GM18861 (cell line): ENCODE measurements around the gene SECISBP2L.
"Not testable (repeated sequence)": the region's sequence is repeated elsewhere in the genome, so short reads cannot be mapped to it uniquely, and the experiment has no call there.

Source experiments
- ATAC-seq: cut with Tn5 transposase; IDR thresholded peaks from one replicate; pipeline ENCODE4 v1.9.1; 2021; ENCODE audit not compliant: unreplicated experiment

The SECISBP2L gene

DNA sequence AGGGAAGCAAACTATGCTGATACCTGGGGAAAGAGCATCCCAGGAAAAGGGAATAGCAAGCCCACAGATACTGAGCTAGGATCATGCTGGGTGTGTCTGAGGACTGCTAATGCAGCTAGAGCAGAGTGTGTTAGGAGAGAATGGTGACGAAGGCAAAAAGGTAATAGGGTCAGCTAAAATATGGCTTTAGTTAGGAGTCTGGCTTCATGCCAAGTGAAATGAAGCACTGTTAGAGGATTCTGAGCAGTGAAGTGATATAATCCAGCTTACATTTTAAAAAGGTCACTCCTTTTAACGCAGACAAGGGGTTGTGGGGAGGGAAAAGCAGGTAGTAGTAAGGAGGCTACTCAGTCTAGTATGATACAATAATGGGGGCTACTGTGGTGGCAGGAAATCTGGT is 30.4 kb downstream of the SECISBP2L start:
- no peak for ATAC-seq

DNA sequence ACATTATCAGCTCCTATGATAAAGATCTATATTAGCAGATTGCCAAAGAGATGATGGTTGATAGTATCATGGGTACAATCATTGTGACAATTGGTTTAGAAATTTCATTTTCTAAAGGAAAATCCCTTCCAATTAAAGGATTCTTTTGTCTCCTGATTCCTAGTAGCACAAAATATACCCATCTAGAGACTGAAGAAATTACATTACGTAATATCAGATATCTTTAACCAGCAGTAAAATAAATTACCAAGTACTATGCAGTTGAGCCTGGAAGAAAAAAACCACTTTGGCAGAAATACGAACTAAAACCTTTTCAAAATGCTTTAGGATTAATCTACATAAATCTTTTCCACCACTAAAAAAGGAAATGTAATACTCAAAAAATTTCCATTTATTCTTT is 46.9 kb downstream of the SECISBP2L start:
- no peak for ATAC-seq

DNA sequence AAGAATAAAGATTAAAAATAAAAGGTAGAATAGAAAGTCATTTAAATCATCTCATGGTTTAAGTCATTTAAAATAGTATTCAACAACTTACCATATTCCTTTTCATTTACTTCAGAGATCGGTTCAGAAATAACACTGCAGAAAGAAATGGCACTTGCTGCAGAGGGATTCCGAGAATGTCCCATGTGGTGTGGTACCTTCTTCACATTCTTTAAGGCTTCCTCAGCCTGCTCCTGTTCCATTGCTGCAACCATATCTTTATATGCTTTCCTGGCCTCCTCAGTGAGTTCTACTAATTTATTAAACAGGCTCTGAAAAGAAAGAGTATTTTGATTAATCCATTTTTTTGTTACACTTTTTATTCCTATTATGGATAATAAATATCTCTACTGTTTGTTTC is 50.0 kb downstream of the SECISBP2L start:
- no peak for ATAC-seq

DNA sequence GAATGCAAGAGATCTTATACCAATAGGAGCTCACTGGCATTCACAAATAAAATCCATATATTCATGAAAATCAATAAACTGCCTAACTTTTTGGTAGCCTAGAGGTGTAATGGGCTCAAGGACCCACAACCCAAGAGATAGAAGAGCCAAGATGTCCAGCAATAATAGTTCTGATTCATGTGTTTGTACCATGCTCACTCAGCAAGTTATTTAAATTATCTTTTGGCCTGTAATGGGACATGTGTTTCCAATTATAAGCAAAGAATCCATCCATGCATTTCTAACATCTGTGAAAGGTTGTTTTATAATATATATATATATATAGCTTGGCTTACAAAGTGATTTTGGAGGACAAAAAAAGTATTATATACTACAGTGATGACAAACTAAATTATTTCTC is 52.9 kb downstream of the SECISBP2L start:
- no peak for ATAC-seq

DNA sequence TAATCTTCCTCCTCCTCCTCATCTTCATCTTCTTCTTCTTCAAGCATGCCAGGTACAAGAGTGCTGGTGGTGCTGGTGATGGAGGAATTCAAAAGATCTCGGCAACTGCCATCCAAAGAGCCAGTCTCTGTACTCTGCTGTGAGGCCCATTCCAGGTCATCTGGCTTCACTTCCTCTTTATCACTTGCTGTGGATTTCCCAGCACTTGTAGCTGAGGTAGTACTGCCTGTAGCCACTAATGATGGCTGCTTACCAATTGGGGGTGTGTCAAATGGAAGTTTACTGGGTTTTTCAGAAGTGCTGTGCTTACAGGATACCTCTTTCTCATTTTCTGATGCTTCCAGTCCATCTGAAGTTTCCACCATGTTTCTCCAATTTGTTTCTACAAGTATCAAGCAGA is 53.7 kb downstream of the SECISBP2L start:
- ATAC-seq = peak; percentile 87

DNA sequence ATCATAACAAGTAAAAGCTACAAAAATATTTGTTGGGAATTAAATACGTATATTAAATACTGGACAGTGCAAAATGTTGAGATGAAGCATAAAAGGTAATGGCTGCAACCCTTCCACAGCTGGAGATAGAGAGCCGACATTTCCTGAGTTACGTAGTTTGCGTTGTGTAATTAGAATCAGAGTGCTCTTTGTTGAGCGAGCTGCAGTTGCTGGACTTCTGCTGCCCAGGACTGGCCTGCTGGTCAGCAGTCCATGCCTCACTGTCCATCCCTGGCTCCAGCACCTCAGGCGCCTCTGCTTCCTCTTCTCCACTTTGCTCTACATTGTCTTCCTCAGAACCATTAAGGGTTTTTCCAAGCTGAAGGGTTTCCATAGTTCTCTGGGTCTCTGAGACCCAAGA is 54.1 kb downstream of the SECISBP2L start:
- ATAC-seq = no peak

DNA sequence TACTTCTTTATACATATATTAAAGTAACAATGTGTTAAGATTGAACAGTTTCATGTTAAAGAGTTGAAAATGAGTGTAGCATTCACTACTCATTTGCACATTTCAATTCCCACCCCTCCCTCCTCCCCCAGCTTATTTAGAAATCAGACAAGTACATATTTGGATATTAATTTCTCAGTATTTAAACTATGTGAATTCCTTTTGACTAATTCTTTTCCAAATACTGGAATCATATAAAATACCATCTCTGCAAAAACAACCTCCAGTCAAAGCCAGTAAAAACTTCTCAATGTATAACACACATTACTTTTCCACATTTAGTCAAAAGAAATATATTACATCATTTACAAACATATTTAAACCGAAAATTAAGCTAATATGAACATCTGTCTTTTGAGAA is 57.1 kb downstream of the SECISBP2L start:
- ATAC-seq = no peak

DNA sequence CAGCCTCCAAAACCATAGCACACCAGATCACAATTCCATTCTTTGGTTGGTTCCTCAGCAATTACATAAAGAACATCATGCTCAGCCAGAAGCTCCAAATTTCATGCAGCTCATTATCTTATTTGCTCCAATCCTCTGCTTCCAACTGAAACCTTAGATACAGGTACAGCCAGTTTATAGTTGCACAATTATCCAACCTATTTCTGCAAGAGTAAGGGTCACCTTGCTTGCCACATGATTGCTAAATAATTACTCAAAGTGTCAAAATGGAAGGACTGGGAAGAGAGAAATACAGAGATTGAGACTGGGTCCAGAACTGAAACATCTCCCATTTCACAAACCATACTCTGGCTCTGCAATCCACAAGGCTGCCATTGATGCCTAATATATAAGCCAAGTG is 59.1 kb downstream of the SECISBP2L start:
- no peak for ATAC-seq

DNA sequence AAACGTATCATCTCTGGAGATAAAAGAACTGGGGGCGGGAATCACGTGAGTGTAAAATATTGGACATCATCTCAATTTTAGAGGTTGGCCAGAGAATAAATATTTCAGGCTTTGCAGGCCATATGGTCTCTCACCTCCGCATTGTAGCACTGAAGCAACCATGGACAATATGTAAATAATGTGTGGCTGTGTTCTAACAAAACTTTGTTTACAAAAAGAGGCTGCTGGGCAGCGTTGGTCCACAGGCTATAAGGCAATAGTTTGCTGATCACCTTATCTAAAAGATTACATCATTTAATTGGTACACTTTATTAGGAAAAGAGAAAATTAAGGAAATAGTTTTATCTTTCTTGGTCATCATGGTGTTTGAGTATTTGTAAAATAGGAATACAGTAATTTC is 60.0 kb downstream of the SECISBP2L start:
- no peak for ATAC-seq

DNA sequence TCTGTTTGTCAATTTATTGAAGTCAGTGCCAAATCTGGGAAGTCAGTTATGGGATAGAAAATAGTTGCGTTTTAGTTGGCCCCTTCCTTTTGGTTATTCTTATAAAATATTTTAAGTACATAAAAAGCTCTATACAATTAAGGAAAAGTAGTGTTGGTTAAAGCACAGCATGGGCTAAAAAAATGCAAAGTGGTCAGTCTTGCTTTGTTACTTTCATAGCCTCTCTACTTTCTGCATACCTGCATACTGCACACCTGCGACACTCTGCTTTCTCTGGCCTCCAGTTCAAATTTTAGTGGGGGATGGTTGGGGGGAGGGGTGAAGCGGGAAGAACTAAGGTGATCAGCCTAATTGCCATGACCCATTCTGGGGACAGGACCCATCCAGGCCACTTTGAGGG is 60.7 kb downstream of the SECISBP2L start:
- ATAC-seq = no peak

DNA sequence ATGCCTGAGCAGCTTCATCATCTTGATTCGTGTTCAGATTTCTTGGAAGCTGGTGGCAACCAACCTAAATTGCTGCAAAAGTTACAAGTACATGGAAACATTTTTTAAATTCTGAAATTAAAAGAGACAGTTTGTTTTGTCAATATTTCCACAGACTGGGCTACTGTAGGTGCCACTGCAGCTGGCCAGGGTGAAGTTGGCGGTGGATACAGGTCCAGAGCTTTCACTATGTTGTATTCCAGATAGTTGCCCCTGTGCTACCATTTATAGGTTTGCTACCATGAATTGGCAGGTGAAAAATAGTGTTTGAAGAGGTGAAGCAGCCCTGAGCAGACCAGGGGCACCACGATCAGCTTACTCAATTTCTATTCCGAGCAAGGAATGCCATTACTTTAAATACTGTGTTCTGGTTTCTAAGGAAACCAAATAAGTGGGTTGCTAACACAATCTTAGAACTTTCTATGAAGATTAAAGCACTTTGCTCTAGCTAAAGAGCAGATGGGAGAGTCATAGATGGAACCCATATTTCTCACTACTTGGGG is 61.4 kb downstream of the SECISBP2L start:
- ATAC-seq = no peak

DNA sequence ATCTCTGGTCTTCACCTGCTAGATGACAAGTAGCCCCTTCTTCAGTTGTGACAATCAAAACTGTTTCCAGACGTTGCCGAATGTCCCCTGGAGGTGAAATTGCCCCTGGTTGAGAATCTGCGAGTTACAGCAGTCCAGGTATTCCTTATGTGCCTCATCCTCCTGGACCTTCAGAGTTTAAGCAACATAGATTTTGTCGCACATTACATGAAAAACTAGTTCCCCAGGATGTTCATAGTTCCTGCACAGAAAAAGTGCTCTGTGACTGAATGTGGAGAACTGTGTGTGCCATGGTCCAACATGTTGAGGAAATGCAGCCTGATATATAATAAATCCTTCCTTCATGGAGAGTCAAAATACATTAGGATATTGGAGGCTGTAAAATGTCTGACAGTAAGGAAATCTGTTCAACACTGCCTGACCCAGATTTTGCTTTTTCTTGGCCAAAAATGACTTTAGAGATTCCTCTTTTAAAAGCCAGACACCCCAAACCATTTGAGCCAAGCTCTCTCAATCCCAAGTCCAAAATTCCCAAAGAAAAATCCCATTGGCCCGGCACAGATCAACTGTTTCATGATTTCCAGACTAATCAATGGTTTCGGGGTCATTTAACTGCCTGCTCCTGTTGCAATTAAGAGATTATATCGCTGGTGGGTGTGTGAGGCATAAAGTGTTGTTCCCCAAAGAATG is 62.1 kb downstream of the SECISBP2L start:
- no peak for ATAC-seq

DNA sequence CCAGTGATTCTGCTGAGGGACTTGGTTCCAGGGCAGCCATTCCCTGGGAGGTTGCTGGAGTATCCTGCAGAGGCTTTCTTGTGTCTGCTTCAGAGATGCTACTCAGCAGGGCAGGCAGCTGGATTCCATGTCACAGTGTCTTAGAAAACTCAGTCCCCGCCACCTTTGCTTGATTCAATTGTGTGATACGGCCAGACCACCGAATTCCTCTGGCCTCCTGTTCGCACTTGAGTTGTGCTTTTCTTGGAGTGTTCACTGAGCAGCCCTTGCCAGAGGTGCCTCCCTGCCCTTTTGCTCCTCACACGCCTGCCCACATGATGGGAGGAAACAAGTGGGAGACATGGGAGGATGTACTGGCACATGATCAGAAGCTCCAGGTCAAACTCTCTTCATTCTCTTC is 62.9 kb downstream of the SECISBP2L start:
- ATAC-seq = no peak

DNA sequence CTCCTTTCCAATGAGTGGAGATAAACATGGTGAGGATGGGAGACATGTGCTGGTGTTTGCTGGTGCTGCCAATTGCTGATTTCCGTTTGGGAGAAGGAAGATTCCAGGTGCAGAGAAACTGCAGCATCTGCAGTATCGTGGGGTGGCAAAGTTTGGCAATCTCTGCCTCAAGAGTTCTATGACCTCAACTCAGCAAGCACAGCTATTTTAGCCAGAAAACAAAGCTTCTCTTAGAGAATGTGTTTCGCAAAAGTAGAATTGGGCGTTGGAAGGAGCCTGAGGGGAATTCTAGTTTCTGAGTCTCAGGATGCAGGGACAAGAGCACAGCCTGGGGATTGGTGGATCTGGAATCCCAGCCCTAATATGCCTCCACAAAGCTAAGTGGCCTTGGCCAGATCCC is 64.3 kb downstream of the SECISBP2L start:
- ATAC-seq = no peak

DNA sequence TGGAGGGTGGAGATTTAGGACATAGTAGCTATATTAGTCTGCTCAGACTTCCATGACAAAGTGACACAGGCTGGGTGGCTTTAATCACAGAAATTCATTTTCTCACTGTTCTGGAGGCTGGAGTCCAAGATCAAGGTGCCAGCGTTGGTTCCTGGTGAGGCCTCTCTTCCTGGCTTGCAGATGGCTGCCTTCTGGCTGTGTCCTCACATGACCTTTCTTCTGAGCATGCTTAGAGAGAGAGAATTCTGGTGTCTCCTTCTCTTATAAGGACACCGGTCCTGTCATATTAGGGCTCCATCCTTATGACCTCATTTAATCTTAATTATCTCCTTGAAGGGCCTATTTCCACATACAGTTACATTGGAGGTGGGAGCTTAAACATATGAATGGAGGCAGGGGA is 67.6 kb downstream of the SECISBP2L start:
- ATAC-seq = no peak

DNA sequence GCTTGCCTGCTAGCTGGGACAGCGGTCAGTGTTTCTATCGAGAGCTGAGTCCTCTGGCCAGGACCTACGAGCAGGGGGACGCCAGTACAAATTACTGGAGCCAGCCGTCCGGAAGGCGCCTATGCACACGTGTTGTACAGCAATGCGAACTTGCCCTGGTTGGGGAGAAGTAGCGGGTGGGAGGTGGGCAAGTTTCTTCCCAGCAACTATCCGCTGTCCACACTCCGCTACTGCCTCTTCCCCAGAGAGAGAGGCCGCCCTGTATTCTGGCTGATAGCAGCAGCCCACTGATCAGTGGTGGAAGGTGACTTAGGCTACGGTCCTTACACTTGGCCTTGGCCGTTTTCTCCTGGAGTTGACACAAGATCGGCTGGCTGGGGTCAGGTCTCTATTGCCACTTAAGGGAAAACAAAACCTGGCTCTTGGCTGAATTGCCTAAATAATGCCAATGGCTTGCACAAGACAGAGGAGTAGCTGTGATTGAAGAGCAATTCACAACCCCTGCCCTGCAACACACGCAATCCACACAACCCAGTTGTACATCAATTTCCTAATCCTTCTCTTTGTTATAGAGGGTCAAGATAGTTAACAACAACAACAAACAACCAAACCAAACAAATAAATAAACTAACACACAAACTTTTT is 69.7 kb downstream of the SECISBP2L start:
- ATAC-seq = no peak

DNA sequence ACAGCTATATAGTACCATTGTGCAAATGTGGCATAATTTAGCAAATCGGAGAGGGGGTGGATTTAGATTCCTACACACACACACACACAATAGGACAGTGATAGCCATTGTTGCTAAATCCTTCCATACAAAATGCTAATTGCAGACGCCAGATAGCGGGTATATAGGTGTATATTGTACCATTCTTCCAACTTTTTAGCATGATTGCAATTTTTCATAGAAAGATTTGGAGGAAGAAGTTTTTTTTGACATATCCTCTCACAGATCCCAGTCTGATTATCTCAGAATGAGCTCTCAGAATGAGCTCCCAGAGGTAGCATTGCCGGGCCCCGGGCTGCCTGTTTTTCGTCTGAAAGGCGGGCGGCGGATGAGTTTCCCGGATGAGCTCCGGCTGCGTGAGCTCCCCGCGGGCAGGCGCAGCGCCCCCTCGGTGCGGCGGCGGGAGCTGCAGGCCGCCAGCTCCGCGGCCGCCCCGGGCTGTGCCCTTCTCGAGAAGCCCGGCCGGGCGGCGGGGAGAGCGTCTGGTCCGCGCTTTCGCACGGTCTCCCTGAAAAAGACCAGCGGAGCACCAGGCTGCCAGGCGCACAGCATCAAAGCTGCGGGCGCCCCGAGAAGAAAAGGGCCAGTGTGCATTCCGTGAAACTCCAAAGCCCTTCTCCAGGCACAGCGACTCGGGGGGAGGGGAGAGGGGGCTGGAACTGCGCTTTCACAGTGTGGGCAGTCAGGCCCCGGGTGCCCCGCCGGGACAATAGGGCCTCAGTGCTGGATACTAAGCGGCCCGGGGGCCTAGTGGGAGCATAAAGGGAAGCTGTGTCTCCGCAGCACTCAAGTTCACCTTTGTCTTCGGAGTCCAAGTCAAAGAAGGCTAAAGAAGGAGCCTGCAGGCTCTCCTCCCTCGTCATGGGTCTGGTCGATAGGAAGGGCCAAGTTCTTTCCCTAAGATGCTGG is 70.5 kb downstream of the SECISBP2L start:
- peak; percentile 91 for ATAC-seq

DNA sequence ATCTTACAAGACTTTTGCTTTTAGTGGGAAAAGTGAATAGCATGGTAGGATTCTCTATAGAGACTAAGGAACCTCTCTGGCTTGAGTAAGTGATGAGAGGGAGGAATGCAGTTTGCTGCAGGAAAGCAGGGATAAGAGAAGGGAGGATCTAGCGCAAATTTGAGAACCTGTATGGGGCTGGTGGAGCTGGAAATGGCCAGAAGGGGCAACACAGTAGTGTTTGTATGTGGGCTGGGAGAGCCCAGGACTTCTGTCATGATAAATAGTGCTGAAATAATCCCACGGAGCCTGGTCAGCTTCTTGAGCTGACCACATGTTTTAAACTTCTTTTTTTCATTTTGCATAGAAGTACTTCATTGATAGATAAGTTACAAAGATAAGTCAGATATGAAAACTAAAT is 71.4 kb downstream of the SECISBP2L start:
- ATAC-seq = no peak

DNA sequence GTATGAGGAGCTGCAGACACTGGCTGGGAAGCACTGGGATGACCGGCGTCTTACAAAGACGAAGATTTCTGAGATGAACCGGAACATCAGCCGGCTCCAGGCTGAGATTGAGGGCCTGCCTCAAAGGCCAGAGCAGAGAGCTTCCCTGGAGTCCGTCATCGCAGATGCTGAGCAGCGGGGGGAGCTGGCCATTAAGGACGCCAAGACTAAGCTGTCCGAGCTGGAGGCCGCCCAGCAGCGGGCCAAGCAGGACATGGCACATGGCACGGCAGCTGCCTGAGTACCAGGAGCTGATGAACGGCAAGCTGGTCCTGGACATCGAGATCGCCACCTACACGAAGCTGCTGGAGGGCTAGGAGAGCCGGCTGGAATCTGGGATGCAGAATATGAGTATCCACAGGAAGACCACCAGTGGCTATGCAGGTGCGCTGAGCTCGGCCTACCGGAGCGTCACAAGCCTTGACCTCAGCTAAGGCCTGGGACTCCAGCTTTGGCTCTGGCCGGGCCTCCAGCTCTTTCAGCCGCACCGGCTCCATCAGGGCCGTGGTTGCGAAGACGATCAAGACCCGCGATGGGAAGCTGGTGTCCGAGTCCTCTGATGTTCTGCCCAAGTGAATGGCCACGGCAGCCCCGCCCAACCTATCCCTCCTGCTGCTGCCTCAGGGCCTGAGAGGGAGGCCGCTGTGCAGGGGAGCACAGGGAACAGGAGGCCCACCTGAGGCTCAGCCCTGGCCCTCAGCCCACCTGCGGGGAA is 73.3 kb downstream of the SECISBP2L start:
- no peak for ATAC-seq

DNA sequence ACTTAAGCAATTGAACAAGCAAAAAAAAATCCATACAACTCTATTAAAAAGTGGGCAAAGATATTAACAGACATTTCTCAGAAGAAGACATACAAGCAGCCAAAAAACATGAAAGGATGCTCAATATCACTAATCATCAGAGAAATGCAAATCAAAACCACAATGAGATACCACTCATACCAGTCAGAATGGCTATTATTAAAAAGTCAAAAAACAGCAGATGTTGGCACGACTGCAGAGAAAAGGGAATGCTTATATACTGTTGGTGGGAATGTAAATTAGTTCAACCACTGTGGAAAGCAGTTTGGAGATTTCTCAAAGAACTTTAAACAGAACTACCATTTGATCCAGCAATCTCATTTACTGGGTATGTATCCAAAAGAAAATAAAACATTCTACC is 75.3 kb downstream of the SECISBP2L start:
- not testable (repeated sequence) for ATAC-seq

DNA sequence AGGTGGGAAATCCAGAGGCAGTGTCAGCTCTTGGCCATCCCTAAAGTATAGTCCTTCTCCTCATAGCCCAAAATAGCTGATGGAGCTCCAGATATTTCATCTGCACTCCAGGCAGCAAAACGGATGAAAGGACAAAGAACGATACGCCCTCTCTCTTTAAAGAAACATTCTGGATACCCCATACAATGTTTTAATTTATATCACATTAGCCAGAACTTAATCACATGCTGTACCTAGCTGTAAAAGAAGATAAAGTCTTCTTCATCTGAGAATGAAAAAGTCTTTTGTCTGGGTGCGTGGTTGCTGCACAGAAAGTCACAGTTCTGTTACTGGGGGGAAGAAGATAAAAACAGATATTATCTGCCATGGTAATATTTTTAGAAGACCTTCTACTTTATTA is 78.2 kb downstream of the SECISBP2L start:
- no peak for ATAC-seq
